CD4-positive, alpha-beta T cell treated with Interleukin-15 for 4 hours (primary cell): Measurements from ENCODE around the gene PGS1.

ENCODE experiments used
- DNase-seq: peaks from one replicate; pipeline ENCODE4 v3.0.0-alpha.2; 2020; ENCODE audit warnings: low spot score

PGS1 gene

DNA sequence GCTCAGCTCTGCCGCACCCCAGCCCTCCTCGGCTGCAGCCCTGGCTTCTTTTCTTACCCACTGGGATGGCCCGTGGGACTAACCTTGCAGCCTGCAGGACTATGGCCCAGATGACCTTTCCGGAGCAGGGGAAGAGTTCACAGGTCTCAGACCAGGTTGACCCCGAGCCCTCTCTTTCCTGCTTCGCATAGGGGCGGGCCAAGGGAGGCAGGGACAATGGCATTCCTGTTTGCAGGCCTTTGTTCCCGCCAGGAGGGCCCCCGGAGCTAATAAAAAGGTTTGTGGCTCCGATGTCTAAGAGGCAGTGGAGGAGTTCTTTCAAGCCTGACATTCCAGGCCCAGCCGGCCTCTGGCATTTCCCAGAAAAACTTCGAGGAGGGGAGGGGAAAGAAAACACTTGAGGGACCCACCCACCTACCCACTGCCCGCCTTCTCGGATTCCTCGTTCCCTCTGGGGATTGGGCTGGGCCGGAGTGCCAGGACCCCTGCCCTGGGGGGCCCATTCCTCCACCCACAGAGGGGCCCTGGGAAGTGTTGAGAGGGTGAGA, 12.8 kb upstream of the PGS1 start:
- DNase-seq = no peak

DNA sequence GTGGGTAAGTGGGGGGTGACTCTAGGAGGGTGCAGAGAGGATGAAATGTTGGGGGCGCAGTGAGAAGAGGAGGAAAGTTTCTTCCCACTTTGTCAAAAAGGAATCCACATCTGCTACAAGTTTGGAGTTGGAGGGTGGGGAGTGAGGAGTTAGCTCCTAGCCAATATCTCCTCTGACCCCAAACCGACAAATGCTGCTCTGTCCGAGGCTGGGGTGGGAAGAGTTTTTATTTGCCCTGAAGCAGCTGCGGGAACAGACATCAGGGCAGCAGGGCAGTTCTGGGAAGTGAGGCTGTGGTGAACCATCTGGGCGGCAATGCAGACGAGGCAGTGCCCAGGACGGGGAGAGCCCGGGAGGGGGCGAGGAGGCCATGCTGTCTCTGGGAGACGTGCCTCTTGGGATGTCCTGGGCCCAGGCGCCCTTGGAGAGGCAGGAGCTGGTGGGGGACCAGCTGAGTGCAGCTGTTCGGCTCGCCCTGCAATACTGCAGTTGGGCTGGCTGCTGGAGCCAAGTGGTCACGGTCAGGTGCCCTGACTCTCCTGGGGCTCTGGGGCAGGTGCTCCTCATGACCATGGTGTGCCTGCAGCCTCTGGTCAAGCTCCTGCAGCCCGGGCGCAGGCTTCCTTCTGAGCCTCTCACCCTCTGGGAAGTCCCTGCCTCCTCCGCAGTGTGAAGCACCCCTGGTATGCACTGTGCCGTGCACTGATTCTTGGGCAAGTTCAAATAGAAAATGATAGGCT, 12.2 kb upstream of the PGS1 start:
- no peak for DNase-seq

DNA sequence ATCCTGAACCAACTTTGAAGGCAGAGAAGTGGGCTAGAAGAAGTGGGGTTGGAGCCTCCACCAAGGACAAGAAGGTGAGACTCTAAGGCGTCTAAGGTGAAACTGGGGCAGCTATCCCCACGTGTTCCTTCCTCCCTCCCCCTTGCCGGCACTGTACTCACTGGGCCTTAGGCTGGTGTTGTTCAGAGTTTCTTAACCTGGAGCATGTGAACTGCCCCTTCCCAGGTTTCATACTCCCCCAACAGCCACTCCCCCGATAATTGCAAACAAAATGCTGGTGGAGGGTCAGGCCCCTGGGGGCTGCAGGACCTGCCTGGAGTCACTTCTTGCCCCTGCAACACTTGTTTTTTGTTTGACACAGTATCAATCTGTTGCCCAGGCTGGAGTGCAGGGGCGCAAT, 11.3 kb upstream of the PGS1 start:
- DNase-seq = no peak

DNA sequence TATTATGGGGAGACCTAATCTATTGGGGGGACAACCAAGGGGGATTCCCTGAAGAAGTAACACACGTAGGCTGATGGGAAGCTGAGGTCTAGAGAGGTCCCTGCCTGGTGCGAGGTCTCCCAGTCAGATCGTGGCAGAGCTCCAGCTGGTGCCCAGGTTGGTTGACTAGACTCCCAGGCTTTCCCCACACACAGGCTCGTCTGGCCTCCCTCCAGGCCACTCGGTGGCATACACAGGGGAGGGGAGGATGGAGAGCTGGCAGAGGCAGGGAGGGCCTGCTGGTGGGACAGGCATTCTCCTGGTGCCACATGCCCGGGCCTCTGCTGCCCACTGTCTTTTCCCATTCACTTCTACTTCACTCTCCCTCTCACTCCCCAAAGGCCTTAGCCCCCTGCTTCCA, 10.1 kb upstream of the PGS1 start:
- DNase-seq = no peak

DNA sequence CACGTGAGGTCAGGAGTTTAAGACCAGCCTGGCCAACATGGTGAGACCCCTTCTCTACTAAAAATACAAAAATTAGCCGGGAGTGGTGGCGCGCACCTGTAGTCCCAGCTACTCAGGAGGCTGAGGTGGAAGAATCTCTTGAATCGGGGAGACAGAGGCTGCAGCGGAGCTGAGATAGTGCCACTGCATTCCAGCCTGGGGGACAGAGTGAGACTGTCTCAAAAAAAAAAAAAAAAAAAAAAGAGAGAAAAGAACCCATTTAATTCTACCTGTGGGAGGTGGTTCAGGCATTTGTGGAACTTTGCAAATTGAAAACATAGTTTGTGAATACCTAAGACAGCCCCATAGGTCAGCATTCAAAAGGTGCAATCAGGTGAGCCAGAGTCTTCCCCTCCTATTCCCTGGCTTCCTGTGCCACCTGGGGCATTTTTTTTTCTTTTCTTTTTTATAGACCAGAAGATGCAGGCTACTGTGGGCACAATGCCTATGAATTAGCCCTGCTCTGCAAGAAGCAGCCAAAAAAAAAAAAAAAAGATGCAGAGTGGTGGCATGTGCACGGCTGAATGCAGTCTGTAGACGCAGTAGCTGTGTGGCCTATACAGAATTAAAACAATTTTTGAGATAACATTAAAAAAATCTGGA, 9.5 kb upstream of the PGS1 start:
- DNase-seq = no peak

DNA sequence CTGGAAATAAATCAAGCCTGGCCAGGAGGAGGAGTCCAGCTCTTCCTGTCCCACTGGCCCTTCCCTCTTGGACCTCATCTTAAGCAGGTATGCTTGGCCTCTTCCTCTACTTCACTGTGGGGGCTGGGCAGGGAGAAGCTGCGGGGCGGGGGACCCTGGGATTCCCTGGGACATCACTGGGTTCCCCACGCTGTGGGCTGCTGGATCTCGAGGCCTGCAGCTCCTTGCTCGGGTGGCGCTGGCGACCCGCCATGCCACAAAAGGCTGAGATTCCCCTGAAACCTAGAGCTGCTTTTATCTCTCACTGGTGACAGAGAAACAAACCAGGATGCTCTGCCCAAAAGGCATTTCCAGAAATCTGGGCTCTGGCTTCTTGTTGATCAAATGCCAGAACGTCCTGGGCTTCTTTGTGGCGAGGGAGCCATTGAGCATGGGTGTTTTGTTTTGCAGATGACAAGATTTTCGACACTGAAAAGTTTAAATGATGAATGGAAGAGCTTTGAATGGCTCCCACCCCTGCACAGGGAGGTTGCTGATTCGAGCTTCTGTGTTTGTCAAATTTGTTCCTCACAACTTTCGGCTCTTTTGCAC, 8.6 kb upstream of the PGS1 start:
- DNase-seq = no peak

DNA sequence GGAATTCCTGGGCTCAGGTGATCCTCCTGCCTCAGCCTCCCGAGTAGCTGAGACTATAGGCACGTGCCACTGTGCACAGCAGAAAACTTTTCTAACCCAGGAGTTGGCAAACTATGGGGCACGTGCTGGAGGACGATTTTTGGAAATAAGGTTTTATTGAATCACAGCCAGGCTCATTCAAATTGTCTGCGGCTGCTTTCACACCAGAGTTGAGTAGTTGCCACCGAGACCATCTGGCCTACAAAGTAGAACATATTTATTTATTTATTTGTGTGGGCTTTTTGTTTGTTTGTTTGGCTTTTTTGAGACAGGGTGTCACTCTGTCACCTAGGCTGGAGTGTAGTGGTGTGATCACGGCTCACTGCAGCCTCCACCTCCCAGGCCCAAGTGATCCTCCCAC, 7.4 kb upstream of the PGS1 start:
- no peak for DNase-seq

DNA sequence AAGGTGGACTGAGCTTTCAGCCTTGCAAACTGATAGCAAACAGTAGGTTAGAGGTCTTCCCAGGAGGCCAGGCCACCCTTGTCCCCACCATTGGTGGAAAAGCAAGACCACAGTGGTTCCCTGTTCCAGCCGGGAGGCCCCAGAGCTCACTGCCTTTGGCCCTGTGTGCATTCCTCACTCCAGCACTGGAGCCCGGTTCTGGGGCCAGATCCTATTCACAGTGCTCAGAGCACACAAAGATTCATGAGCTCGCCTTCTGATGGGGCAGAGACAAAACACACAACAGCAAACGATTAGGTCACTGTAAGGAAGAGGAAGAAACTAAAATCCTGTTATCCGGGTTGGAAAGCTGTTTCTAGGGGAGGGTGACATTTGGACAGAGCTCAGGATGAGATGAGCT, 5.6 kb upstream of the PGS1 start:
- DNase-seq = no peak

DNA sequence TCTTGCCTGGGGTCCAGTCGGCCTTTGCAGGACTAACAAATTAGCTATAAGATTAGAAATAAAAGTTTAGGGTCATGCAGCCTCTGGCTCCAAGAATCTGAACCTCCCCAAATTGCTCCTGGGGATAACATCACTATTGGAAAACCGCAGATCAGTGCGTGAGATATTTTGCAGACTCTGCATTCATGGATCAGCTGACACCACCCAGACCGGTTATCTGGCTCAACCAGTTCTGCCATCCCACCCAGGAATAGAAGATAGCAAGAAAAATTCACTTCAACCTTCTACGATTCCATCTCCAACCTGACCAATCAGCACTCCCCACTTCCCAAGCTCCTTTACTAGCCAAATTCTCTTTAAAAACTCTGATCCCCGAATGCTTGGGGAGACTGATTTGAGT, 4.3 kb upstream of the PGS1 start:
- no peak for DNase-seq

DNA sequence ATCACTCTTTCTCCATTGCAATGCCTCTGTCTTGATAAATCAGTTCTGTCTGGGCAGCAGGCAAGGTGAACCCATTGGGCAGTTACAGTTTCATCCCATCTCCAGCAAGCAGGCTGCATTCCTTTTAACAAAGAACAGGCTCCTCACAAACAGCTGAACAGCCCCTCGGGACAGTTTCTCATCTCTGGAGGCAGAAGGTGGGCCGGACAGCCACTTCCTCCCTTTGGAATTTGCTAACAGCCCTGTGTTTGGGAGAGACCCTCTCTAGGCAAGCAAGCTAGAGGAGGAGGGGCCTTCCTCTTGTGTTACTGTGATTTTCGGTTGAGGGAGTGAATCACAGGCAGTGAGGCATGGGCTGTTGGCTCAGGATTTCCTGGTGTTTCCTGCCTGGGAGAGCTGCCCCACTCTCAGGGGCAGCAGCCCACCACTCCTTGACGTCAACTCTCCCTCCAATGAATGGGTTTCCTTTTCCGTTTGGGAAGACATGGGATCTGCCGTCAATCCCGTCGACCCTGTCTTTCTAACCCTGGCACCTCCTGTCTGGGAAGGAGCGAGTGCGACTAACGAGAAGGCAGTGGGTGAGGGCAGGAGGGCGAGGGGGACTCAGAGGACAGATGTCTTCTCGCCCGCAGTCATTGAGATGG, 3.7 kb upstream of the PGS1 start:
- DNase-seq = no peak

DNA sequence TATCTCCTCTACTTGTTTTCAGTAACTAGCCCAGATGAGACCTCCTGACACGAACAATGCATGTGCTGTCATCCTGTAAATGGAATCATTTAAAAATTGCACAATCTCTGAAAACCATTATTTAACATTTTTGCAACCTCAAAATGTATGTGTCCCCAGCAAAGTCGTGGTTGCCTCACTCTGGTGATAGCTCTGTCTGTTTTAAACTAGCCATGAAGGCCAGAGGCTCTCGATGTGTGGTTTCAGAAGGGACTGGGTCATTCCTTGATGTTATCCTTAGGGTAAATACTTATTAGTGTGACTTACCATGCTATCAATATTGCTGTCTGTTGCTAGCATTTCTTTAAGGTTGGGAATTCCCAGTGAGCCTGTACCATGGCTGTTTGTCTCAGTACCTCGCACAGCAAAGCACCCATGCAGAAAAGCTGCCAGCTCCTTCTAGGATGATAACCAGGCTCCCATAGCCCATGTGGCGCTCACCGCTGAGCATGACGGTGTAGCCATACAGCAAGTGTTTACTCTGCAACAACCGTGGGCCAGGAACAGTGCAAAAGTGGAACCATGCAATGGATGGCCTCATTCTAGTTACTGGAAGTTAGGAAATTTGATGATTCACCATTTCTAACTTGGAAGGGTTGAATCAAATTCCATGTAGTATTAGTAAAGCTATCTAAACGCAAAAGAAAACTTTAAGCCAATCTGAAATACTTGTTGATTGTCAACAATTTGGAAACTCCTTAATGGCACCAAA, 2.9 kb upstream of the PGS1 start:
- DNase-seq = no peak

DNA sequence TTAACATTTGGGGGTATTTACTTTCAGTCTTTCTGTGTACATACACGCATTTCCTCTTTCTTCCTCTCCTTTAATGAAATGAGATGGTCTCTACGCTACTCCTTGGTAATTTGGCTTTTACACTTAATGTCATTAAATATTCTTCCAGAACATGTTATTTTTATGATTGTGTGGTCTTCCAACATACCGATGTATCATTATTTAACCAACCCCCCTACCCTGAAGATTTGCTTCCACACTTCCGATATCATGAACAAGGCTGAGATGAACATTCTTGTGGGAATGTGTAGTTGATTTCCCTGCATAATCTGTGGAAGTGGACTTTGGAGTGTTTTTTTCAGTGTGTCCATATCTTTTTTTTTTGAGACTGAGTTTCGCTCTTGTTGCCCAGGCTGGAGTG, 2.3 kb upstream of the PGS1 start:
- no peak for DNase-seq

DNA sequence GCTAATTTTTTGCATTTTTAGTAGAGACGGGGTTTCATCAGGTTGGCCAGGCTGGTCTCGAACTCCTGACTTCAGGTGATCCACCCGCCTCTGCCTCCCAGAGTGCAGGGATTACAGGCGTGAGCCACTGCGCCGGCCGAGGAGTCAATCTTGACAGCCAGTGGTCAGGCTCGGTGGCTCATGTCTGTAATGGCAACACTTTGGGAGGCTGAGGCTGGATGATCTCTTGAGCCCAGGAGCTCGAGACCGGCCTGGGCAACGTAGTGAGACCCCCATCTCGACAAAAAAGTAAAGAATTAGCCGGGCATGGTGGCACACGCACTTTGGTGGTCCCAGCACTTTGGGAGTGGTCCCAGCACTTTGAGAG, 608 bp upstream of the PGS1 start:
- DNase-seq = no peak

DNA sequence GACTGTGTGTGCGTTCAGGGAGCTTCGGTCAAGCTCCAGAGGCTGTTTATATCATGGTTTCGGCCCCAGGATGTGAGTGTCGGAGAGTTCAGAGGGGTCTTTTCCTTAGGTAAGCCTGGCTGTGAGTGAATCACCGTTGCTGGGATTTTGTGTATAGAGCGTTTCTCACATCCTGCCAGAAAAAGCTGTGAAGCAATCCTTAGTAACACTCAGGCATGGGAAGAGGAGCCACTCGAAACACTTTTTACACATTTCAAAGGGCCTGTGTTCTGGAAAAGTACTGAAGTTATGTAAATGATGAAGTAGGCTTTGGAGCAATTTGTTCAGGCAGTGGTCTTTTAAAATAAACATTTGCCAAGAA, 662 bp downstream of the PGS1 start:
- no peak for DNase-seq

DNA sequence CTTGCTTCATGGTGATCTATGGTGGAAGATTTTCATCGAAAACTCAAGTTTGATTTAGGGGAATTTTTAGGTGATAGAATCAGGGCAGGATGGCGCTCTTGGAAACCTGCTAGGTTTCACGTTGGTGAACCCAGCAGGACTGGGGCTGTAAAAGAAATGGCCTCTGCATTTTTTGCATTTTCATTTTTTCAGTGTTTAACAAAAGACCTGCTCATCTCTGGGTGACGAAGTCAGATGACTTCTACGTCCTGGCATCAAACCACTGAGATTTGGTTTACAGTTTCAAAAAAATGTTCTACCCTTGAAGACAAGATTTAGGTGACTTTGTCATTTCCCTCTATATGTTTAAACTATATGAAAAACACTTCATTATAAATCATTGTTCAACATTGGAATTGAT, 1.9 kb downstream of the PGS1 start:
- no peak for DNase-seq

DNA sequence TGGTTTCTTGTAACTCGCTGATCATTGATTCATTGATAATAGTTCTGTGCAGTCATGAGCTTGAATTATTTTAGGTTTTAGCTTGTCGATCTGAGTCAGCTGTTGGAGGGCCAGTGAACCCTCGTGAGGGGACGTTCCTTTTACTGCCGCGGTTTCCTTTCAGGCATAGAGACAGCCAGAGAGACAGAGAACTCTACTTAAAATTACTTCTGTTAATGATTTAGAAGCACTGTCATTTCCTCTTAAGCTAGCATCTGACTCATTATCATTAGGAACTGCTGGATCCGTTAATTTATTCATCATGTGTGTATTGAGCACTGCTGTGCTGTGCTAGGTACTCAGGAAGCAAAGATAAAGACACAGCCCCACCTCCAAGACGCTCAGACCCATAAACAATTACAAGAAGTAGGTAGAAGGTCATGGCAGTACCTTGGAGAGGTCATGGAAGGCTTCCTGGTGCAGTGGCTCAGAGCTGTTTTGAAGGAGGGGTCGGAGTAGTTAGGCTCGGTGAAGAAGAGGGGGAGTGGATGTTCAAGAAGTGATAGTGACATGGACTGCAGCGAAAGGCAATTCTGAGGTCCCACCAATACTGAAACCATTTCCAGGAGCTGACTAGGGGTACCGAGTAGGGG, 3.3 kb downstream of the PGS1 start:
- DNase-seq = peak; percentile 87

DNA sequence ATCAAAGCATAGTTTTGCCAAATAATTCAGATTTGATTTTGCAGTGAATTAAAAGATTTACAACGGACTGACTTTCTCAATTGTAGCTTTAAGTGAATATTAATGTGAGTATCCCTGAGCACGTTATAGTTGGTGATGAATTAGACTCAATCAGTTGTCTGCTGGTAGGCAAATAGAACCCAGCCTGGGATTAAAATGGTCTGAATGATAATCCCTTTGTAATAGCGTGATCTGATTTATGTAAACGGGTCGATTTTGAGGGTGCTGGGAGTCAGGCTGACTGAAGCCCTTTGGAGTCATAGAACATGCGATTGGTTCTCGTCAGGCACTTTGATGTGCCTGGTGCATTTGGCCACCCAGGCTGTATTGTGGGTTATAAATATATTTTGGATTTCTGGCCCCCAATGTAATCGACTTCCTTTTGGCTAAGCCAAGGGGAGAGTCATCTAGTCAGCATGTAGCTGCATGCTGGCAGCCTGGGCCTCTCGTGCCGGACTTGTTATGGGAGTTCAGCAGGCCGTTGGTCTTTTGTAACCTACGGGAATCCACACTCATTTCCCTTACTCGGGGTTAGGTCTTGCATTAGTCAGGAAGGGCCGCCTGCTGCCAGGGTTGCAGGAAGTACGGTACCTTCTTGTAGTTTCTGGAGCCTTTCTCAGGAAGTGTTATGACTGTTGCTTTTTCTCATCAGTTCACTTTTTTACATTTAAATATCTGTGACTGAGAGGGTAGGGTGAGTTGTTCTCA, 5.4 kb downstream of the PGS1 start:
- DNase-seq = peak; percentile 49

DNA sequence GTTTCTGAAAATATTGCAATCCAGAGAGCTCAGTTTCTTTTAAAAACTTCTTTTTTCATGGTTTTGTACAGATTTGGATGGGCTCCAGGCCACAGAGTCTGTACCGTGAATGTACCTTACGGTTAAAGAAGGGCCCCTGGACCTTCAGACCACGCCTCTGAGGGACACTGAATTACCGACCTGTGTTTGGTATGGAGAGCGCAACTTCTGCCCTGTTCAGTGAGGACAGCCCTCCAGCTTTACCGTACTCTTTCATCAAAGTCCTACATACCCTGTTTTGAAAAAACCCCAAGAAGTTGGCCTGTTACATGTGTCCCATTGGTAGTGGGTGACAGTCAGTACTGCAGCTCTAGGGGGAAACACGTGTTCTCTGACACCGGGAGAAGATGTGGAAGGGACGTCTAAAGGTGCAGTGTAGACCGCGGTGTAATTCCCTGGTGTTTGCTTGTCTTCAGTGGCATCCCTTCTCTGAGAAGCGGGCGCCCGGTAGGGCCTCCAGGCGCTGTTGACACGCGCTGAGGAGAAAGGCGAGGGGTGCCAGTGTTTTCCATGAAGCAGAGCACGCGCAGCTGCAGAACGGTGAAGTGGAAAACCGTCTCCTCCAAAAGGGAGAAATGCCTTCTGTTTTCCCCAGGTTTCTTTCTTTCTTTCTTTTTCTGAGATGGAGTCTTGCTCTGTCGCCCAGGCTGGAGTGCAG, 6.2 kb downstream of the PGS1 start:
- no peak for DNase-seq

DNA sequence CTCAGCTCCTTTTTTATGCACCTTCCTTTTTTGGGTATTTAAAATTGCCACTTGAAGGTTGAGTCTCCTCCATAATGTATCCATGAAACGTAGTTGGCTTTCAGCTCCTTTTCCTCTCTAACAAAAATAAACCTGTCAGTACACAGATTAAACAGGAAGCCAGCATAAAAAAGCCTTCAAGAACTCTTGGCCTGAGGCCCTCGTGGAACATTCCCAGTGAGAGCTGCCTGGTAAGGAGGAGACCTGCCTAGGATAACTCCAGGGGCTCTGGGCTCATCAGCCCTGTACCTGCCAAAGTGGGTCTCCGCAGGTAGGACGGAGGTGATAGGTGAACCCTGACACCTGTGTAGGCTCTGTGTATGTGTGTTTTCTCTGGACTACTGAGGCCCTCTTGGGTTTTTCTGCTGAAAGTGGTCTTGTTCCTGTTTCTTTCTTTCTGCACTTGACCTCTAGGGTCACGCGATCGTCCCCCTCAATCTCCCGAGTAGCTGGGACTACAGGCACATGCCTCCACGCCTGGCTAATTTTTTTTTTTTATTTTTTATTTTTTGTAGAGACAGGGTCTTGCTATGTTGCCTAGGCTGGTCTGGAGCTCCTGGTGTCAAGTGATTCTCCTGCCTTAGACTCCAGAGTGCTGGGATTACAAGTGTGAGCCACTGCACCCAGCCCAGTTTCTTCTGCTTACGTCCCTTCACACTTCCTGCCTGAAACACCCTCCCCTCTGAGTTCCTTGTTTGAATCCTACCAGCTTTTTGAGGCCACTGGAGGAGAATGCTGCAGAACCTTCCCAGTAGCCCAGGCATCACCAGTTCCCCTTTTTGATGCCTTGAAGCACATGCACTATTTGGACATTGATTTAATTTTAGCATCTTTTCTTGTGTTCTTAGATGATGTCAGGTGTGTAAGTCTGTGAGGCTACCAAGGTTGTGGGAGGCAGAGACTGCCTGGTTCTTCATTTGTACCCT, 9.8 kb downstream of the PGS1 start:
- peak; percentile 18 for DNase-seq
